Measurements from ENCODE around the gene AHNAK2.

The AHNAK2 gene

GRCh38 chr14:104986487-104987164 lies 8.5 kb upstream of the AHNAK2 start:
- TF ChIP-seq CTCF (IDR thresholded peaks at IDR 0.05; ENCODE audit: low read depth, low read length) = no peak
- no peak for DNase-seq
- H3K36me3 ChIP-seq = no peaks in the 10 kb centered on the region
- H3K27ac ChIP-seq = no peak overlapping the region
- no peaks in the 10 kb centered on the region for H3K27me3 ChIP-seq (ENCODE audit: insufficient read depth, low read depth, severe bottlenecking)
- no peaks in the 10 kb centered on the region for H3K9me3 ChIP-seq (ENCODE audit: severe bottlenecking)
- H3K4me3 ChIP-seq (ENCODE audit: low read depth, low read length) = peak overlapping the region; percentile 78

DNA sequence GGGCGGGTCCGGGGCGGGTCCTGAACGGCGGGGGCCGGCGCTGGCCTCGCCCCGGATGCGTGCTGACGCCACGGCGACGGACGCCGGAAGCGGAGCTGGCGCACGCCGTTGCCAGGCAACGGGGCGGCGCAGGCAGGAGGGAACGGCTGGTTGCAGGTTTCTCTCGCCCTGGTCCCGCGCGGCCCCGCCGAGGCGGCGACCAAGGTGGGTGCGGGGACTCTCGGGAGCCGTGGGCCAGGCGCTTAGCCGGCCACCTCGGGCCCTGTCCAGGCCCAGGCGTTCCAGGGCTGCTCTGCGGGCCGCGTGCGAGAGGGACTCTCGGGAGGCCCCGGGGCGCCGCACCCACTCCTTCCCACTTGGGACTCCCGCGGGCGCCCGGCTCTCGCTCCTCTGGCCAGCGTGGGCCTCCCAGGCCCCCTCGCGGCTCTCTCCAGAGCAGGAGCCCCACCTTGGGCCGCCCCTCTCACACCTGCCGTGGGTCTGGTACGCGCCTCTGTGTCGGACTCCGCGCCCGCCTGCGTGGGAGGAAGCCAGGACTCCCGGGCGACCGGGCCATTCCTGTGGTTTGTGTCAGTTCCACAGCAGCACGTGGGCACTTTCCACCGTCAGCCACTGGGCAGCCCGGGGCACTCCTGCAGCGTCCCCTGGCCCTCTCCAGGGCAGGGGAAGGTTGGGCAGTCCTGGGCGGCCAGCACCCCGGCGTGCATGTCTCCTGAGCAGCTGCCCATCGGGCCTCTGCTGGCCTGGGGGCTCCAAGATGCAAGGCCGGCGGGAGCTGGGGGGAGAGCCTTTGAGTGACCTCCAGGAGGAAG lies 7.7 kb upstream of the AHNAK2 start, which contains the start of gene CLBA1:
CLBA1 (plus strand) TSS at position 114 of the 812 bp plus-strand sequence; CDS start at position 758, 644 bp downstream.
- no peaks in the 10 kb centered on the region for H3K36me3 ChIP-seq
- DNase-seq = peak; percentile 86
- H3K27me3 ChIP-seq (ENCODE audit: insufficient read depth, low read depth, severe bottlenecking) = no peaks in the 10 kb centered on the region
- peak within 1 kb of the TSS; percentile 78 for H3K4me3 ChIP-seq (ENCODE audit: low read depth, low read length)
- TF ChIP-seq CTCF (IDR thresholded peaks at IDR 0.05; ENCODE audit: low read depth, low read length) = no peak
- no peaks in the 10 kb centered on the region for H3K9me3 ChIP-seq (ENCODE audit: severe bottlenecking)
- peak within 1 kb of the TSS; percentile 69 for H3K27ac ChIP-seq

GRCh38 chr14:104984056-104984894 lies 6.1 kb upstream of the AHNAK2 start:
- H3K36me3 ChIP-seq = no peaks in the 10 kb centered on the region
- H3K4me3 ChIP-seq (ENCODE audit: low read depth, low read length) = no peak overlapping the region
- no peaks in the 10 kb centered on the region for H3K9me3 ChIP-seq (ENCODE audit: severe bottlenecking)
- H3K27me3 ChIP-seq (ENCODE audit: insufficient read depth, low read depth, severe bottlenecking) = no peaks in the 10 kb centered on the region
- TF ChIP-seq CTCF (IDR thresholded peaks at IDR 0.05; ENCODE audit: low read depth, low read length) = no peak
- DNase-seq = no peak
- no peak overlapping the region; the same call in 1 of the 2 replicates for H3K27ac ChIP-seq

DNA sequence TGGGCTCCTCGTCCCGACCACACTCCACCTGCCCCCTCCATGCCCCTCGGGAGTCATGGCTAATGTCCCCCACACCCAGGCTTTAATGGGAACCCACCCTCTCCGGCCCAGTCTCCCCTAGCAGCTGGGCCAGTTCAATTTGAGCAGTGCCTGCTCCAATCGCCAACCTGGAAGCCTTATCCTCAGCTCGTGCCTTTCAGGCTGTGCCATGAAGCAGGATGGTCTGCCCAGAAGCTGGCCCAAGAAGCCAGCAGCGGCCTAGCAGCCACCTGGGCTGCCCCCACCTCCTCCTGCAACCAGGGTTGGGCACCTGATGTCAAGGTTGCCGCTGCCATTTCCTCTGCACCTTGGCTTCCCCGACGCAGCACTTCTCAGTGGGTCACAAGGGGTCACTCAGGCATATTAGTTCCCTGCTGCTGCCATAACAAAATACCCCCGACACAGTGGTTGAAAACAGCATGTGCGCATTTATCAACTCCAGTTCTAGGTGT lies 5.1 kb upstream of the AHNAK2 start:
- no peak for DNase-seq
- no peaks in the 10 kb centered on the region for H3K27me3 ChIP-seq (ENCODE audit: insufficient read depth, low read depth, severe bottlenecking)
- no peaks in the 10 kb centered on the region for H3K9me3 ChIP-seq (ENCODE audit: severe bottlenecking)
- no peaks in the 10 kb centered on the region for H3K36me3 ChIP-seq
- H3K27ac ChIP-seq = no peak overlapping the region
- no peak for TF ChIP-seq CTCF (IDR thresholded peaks at IDR 0.05; ENCODE audit: low read depth, low read length)
- H3K4me3 ChIP-seq (ENCODE audit: low read depth, low read length) = no peak overlapping the region

DNA sequence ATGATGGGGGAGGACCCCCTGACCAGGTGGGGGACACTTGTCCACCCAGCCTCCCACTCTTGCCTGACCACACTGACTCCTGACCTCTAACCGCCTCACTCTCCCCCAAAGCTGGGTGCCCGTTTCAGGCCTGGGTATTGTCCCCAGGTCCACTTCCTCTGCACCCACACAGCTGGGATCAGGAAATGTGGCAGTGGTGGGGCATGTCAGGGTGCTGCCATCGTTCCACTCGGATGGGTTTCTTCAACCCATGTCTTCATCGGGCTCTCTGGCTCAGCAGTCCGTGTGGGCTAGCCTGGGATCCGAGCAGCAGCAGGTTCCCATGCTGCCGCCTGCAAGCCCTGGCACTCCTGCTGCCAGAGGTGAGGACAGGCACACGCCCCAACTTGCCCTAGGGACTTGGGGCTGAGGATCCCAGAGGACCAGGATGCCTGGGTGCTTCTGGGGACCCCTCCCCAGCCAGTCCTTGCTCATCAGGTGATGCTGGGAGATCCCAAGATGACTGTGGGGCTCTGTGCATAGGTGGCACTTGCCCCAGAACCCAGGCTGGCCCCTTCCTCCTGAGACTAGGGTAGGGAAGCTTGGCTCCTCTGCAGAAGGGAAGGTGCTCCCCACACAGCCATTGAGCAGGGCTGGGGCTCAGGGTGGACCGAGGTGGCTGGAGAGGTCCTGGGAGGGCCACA lies 4.5 kb upstream of the AHNAK2 start:
- no peak overlapping the region for H3K4me3 ChIP-seq (ENCODE audit: low read depth, low read length)
- no peaks in the 10 kb centered on the region for H3K27me3 ChIP-seq (ENCODE audit: insufficient read depth, low read depth, severe bottlenecking)
- H3K9me3 ChIP-seq (ENCODE audit: severe bottlenecking) = no peaks in the 10 kb centered on the region
- no peak overlapping the region for H3K27ac ChIP-seq
- TF ChIP-seq CTCF (IDR thresholded peaks at IDR 0.05; ENCODE audit: low read depth, low read length) = no peak
- no peaks in the 10 kb centered on the region for H3K36me3 ChIP-seq
- no peak for DNase-seq

All from WERI-Rb-1 (cell line).